PC-3 (cell line): Measurements from ENCODE around the gene OBP2B.

Experiments used
- EZH2 ChIP-seq: fragments of 300-600 bp; sonication (generic); IDR thresholded peaks from one replicate; pipeline ENCODE4 v1.6.1; 2017; ENCODE audit warnings: antibody characterized with exemption, mild to moderate bottlenecking, low read length; ENCODE audit not compliant: unreplicated experiment
- TF ChIP-seq, protein P1 (sequence below): fragments of 300-600 bp; sonication (generic); conservative IDR thresholded peaks from 2 replicates; pipeline ENCODE4 v1.5.1; 2017; ENCODE audit warnings: antibody characterized with exemption, low read depth, mild to moderate bottlenecking, low read length

DNA sequence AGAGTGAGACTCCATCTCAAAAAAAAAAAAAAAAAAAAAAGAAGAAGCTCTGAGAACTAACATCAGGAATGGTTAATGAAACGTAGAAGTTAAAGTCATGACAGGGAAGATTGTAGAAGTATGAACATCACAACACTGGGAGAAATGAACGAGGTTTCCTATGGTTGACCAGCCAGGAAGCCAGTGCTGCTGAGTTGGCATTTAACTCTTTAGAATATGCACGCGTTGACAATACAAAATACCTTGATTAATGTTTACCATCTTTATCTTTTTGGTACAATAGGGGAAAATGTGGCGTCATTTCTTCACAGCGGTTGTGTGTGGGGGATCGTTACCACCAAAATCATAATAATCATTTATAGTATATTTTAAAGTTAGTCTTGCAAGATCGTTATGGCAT, 33.9 kb upstream of the OBP2B start:
- TF ChIP-seq, protein P1, sequence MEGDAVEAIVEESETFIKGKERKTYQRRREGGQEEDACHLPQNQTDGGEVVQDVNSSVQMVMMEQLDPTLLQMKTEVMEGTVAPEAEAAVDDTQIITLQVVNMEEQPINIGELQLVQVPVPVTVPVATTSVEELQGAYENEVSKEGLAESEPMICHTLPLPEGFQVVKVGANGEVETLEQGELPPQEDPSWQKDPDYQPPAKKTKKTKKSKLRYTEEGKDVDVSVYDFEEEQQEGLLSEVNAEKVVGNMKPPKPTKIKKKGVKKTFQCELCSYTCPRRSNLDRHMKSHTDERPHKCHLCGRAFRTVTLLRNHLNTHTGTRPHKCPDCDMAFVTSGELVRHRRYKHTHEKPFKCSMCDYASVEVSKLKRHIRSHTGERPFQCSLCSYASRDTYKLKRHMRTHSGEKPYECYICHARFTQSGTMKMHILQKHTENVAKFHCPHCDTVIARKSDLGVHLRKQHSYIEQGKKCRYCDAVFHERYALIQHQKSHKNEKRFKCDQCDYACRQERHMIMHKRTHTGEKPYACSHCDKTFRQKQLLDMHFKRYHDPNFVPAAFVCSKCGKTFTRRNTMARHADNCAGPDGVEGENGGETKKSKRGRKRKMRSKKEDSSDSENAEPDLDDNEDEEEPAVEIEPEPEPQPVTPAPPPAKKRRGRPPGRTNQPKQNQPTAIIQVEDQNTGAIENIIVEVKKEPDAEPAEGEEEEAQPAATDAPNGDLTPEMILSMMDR = no peak
- TF ChIP-seq EZH2 = no peak
